ENCODE data around the gene UBA1. TPM values are rescaled to one million over a fixed set of nuclear protein-coding genes. Genes with fewer than 3 reads are reported as not detected.

The UBA1 gene
- total RNA-seq, 4 donors from 2014 or later, result 72.9 to 187 (median 149) TPM

- no peak overlapping the region for H3K4me3 ChIP-seq
- H3K27ac ChIP-seq, result no peak overlapping the region
- DNase-seq, result no peak
- no peaks in the 10 kb centered on the region for H3K36me3 ChIP-seq
- H3K27me3 ChIP-seq, result no peaks in the 10 kb centered on the region
- peaks cover 0 to 6% of the 10 kb centered on the region in 2 donors for H3K4me1 ChIP-seq
- intact Hi-C loops (cut with DNase I; ENCODE audit: low total_unique reads), result no loop called here
- no peaks in the 10 kb centered on the region for H3K9me3 ChIP-seq
- TF ChIP-seq, protein P1, sequence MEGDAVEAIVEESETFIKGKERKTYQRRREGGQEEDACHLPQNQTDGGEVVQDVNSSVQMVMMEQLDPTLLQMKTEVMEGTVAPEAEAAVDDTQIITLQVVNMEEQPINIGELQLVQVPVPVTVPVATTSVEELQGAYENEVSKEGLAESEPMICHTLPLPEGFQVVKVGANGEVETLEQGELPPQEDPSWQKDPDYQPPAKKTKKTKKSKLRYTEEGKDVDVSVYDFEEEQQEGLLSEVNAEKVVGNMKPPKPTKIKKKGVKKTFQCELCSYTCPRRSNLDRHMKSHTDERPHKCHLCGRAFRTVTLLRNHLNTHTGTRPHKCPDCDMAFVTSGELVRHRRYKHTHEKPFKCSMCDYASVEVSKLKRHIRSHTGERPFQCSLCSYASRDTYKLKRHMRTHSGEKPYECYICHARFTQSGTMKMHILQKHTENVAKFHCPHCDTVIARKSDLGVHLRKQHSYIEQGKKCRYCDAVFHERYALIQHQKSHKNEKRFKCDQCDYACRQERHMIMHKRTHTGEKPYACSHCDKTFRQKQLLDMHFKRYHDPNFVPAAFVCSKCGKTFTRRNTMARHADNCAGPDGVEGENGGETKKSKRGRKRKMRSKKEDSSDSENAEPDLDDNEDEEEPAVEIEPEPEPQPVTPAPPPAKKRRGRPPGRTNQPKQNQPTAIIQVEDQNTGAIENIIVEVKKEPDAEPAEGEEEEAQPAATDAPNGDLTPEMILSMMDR (IDR thresholded peaks at IDR 0.05), result no peak
- no peak for TF ChIP-seq POLR2A (IDR thresholded peaks at IDR 0.05)
These were observed 19.0 kb downstream of the UBA1 start for GRCh38 chrX:47212381-47213293.

GRCh38 chrX:47214435-47215077 is 20.9 kb downstream of the UBA1 start:
- TF ChIP-seq, protein P1 (IDR thresholded peaks at IDR 0.05), result no peak
- TF ChIP-seq POLR2A (IDR thresholded peaks at IDR 0.05), result no peak
- Histone ChIP-seq H3K36me3 (no peaks in the 10 kb centered on the region), H3K4me3 (no peak overlapping the region), H3K27me3 (no peaks in the 10 kb centered on the region), H3K27ac (no peak overlapping the region), H3K4me1 (peaks cover 0 to 7% of the 10 kb centered on the region in 2 donors), H3K9me3 (no peaks in the 10 kb centered on the region)
- intact Hi-C loops (cut with DNase I; ENCODE audit: low total_unique reads), result no loop called here
- DNase-seq, result no peak

DNA sequence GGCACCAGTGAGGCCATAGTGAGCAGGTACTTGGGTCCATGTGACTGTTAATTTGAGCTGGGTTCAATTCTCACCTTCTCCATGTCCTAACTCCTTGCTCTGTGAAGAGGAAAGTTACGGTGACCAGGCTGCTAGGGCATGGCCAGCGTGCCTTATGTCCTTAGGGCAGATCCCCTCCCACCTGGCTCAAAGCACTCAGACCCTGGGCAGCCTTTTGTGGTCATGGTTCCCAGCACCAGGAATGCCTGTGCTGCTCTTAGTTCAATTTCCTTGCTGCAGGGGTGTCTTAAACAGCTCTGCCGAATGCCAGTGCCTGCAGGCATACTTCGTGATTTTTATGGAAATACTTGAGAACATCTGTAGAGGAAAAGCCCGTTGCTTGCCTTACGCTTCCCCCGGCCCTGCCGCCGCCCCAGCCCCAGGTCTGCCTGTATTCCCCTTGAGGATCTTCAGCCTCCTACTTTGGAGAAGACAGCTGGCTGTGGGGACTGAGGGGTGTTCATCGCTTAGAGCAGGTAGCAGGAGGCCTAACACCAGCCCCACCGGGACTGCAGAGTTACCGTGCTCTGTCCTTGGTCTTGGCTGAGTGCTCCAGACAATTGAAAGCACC is 21.8 kb downstream of the UBA1 start:
- Histone ChIP-seq H3K27me3 (no peaks in the 10 kb centered on the region), H3K4me3 (no peak overlapping the region), H3K27ac (no peak overlapping the region), H3K9me3 (no peaks in the 10 kb centered on the region), H3K4me1 (peaks cover 0 to 11% of the 10 kb centered on the region in 2 donors), H3K36me3 (no peaks in the 10 kb centered on the region)
- no peak for DNase-seq
- TF ChIP-seq, protein P1 (IDR thresholded peaks at IDR 0.05), result no peak
- TF ChIP-seq POLR2A (IDR thresholded peaks at IDR 0.05), result no peak
- intact Hi-C loops (cut with DNase I; ENCODE audit: low total_unique reads), result no loop called here

DNA sequence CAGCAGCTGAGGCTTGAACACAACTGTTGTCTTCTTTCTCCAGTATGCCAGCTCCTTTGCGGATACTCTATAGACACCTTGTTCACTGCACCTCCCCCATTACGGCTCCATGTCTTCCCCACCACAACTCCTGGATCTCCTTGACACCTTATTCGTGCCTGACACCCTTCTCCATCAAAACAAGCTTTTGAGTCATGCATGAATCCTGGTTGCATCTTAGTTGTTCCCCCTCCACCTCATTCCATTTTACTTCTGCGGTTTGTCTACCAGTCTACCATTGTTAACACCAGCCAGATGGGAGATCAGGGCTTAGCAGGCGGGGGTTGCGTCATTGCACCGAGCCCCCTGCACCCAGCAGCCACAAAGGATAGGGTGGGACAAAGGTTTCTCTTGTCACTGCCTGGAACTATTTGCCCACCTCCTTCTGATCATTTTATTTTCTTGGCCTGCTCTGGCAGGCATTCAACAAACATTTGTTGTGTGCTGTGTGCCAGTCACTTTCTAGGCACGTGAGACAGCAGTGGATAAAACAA is 22.8 kb downstream of the UBA1 start:
- no peak for DNase-seq
- TF ChIP-seq POLR2A (IDR thresholded peaks at IDR 0.05), result no peak

DNA sequence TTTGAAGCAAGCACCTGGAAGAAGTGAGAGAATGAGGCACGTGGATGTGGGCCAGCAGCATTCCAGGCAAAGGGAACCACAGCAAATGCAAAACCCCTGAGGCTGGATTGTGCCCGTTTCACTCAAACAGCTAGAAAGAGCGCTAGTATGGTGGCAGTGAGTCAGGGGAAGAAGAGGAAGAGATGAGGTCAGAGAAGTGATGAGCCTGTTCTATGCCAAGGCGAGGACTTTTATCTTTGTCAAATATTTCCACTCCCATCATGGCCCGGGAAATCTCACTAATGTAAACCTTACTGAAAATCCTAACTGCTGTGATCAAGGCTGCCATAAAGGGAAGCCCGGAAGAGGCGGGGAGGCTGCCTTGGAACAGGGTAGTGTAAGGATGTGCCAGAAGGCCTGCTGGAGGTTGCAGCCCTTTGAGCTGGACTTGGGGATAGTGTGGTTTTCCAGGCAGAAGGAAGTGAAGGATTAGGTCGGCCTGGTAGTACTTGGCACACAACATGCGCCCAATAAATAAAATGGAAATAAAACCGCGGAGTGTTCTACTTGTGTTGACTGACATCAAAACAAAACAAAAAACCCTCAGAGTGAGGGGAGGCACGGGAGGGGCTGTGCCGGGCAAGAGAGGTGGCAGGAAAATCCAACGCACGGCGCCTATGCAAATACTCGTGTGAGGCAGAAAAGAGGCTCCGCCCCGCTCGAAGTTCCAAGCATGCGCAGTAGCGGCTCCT is 23.7 kb downstream of the UBA1 start:
- H3K27ac ChIP-seq, result peak overlapping the region; percentile 95
- peak in 1 of 2 donors; percentile 44 for DNase-seq
- peak overlapping the region; percentile 47 to 87 for H3K4me3 ChIP-seq
- no peaks in the 10 kb centered on the region for H3K27me3 ChIP-seq
- H3K4me1 ChIP-seq, result peaks cover 0 to 11% of the 10 kb centered on the region in 2 donors
- intact Hi-C loops (cut with DNase I; ENCODE audit: low total_unique reads), result no loop called here
- H3K36me3 ChIP-seq, result no peaks in the 10 kb centered on the region
- no peaks in the 10 kb centered on the region for H3K9me3 ChIP-seq
- TF ChIP-seq, protein P1 (IDR thresholded peaks at IDR 0.05), result no peak
- peak in 1 of 2 donors; percentile 28 for TF ChIP-seq POLR2A (IDR thresholded peaks at IDR 0.05)

More for the DNA sequence above, 22.8 kb downstream of the UBA1 start:
- peaks cover 0 to 11% of the 10 kb centered on the region in 2 donors for H3K4me1 ChIP-seq
- no peaks in the 10 kb centered on the region for H3K27me3 ChIP-seq
- H3K9me3 ChIP-seq, result no peaks in the 10 kb centered on the region
- no peaks in the 10 kb centered on the region for H3K36me3 ChIP-seq
- intact Hi-C loops (cut with DNase I; ENCODE audit: low total_unique reads), result no loop called here
- H3K27ac ChIP-seq, result peak overlapping the region; percentile 95
- H3K4me3 ChIP-seq, result no peak overlapping the region

Data from uterus (tissue), 4 donors.